Upper lobe of right lung (tissue), 1 donor: ENCODE results near the gene THSD4. TPM values are rescaled to one million over a fixed set of nuclear protein-coding genes. Genes with fewer than 3 reads are reported as not detected.

Experiments used
- ATAC-seq: fragments of 200-7000 bp; cut with Tn5 transposase; one replicate; pipeline ENCODE4 v1.9.1; 2020; ENCODE audit warnings: mild to moderate bottlenecking, moderate library complexity
- DNase-seq: peaks from one replicate; pipeline ENCODE4 v3.0.0-alpha.2; 2020
- H3K27ac ChIP-seq: fragments of 200-600 bp; one replicate; pipeline ENCODE4 v1.8.0; 2022
- H3K27me3 ChIP-seq: fragments of 200-600 bp; one replicate; pipeline ENCODE4 v1.8.0; 2022; ENCODE audit warnings: mild to moderate bottlenecking
- H3K36me3 ChIP-seq: fragments of 200-600 bp; one replicate; pipeline ENCODE4 v1.8.0; 2022
- H3K4me1 ChIP-seq: fragments of 200-600 bp; one replicate; pipeline ENCODE4 v1.8.0; 2022
- H3K4me3 ChIP-seq: fragments of 200-600 bp; one replicate; pipeline ENCODE4 v1.8.0; 2022; ENCODE audit warnings: mild to moderate bottlenecking
- H3K9me3 ChIP-seq: fragments of 200-600 bp; one replicate; pipeline ENCODE4 v1.8.0; 2022
- CTCF ChIP-seq: fragments of 200-600 bp; IDR thresholded peaks from one replicate; pipeline ENCODE4 v1.8.0; 2022; ENCODE audit warnings: antibody characterized with exemption
- intact Hi-C: fragments of 100-400 bp; cut with DNase I; formaldehyde crosslinking; loops from one replicate; pipeline ENCODE4 v1.11.0; 2022
- total RNA-seq: library from RNA; stranded (reverse); fragmentation: NEBNext Ultra II Directional; extraction: Animal tissue kit (Norgen Biotek cat#: 25700); gene quantifications from one replicate; pipeline ENCODE4 v1.2.1, GENCODE V29; 2021
- donor health status: DM: no; HTN: yes; CAD: no; lungs with severe emphysema.

The THSD4 gene
- total RNA-seq, 1 donor from 2014 or later = 25.6 TPM

DNA sequence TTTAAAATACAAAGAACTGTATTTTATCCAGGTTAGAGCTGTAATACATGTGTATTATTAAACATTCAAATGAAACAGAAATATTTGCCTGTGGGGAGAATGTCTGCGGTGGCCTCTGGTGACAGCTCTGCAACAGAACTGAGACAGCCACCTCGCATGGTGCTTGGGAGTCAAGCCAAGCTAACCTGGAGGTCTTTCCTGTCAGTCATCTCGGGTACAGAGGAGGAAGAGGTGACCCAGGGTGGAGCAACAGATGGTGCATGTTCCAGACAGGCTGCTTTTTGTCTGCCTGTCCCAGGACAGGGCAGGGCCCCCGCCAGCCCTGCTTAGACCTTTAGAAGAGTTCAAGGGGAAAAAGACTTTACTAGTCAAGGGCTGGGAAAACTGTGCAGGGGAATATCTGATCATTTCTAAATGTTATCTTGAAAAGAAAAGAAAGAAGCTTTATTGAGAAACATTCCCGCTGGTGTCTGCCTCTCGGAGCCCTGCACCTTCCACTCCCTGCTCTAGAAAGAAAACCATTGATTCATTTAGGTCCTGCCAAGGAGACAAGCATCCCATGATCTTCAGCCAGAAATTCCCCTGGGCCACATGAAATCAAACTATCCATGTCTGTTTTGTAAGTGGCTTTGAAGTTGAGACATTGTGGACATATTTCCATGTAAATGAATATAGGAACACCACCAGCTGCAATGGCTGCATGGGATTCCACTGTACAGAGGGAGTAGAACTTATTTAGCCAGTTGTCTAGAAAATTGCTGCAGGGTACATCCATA is 689.6 kb downstream of the THSD4 start:
- intact Hi-C loops = no loop called here
- Histone ChIP-seq H3K36me3 (no peaks in the 10 kb centered on the region), H3K4me1 (no peaks in the 10 kb centered on the region), H3K27me3 (no peaks in the 10 kb centered on the region), H3K9me3 (no peaks in the 10 kb centered on the region), H3K27ac (no peak overlapping the region), H3K4me3 (no peak overlapping the region)
- ATAC-seq (no peak), DNase-seq (no peak)
- TF ChIP-seq CTCF = no peak

GRCh38 chr15:71806452-71806931 is 691.2 kb downstream of the THSD4 start:
- H3K36me3 ChIP-seq = no peaks in the 10 kb centered on the region
- H3K27ac ChIP-seq = no peak overlapping the region
- no peaks in the 10 kb centered on the region for H3K27me3 ChIP-seq
- H3K4me1 ChIP-seq = no peaks in the 10 kb centered on the region
- DNase-seq = no peak
- no peak overlapping the region for H3K4me3 ChIP-seq
- H3K9me3 ChIP-seq = no peaks in the 10 kb centered on the region
- ATAC-seq = no peak
- intact Hi-C loops = no loop called here
- TF ChIP-seq CTCF = no peak

DNA sequence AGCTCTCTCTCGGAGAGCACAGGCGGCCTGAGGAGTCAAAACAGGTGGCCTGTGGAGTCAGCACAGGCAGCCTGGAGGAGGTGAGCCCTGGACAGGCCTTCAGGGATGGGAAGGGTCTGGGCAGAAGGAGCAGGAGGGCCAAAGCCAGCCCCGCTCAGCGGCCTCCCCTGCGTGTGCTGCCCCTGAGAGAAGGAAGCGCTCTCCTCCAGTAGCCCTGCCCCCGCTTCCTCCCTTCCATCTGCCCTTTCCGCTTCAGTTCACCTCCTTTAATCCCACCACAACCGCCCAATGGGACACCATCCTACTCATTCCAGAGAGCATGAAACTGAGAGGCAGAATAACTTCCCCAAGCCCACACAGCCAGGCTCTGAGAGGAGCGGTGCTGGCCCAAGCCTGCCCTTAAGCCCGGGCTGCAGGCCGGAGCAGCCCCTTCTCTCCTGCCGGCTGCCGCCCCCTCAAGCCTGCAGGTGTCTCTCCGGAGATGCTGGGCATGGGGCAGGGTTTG is 691.9 kb downstream of the THSD4 start:
- no peak for TF ChIP-seq CTCF
- Histone ChIP-seq H3K4me1 (no peaks in the 10 kb centered on the region), H3K36me3 (no peaks in the 10 kb centered on the region), H3K4me3 (no peak overlapping the region), H3K9me3 (no peaks in the 10 kb centered on the region), H3K27me3 (no peaks in the 10 kb centered on the region), H3K27ac (no peak overlapping the region)
- DNase-seq (no peak), ATAC-seq (no peak)
- intact Hi-C loops = no loop called here

GRCh38 chr15:71807691-71808091 is 692.4 kb downstream of the THSD4 start:
- intact Hi-C loops = no loop called here
- Histone ChIP-seq H3K27me3 (no peaks in the 10 kb centered on the region), H3K27ac (no peak overlapping the region), H3K36me3 (no peaks in the 10 kb centered on the region), H3K4me3 (no peak overlapping the region), H3K9me3 (no peaks in the 10 kb centered on the region), H3K4me1 (no peaks in the 10 kb centered on the region)
- no peak for DNase-seq
- no peak for ATAC-seq
- no peak for TF ChIP-seq CTCF

DNA sequence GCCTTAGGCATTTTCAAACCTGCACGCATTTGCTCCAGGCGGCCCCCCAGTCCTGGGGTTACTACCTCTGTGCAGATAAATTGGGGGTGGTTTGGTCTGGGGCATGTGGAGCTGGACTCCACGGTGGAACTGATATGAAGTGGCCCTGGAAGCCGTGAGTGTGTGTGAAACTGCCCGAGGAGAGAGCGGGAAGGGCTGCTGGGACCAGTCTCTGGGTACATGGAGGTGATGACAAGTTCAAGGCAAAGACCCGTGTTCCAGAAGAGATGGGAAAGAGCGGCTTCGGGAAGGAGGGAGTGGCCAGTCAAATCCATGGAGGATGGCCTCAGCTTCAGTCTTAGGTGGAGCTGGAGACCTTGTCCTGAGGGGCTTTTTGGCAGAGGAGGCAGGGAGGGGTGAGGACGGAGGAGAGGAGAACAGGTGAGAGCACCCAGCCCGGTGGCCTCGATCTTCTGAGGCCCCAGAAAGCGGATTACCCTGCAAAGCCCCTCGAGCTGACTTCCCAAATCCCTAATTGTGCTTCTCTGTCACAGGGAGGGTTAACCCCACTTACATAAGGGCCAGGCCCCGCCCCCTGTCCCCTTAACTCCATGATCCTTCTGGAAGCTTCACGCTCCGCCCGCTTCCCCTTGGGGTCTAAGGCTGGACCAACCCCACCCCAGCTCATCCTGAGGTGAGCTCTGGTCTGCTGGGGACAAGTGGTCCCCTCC is 693.2 kb downstream of the THSD4 start:
- Histone ChIP-seq H3K27ac (no peak overlapping the region), H3K4me3 (no peak overlapping the region), H3K9me3 (no peaks in the 10 kb centered on the region), H3K4me1 (no peaks in the 10 kb centered on the region), H3K36me3 (no peaks in the 10 kb centered on the region), H3K27me3 (no peaks in the 10 kb centered on the region)
- TF ChIP-seq CTCF = no peak
- ATAC-seq = no peak
- intact Hi-C loops = no loop called here
- DNase-seq = no peak
